SK-N-SH (cell line): ENCODE measurements around the gene RGS9.

ENCODE experiments used
- CTCF ChIP-seq: fragments of 200-600 bp; sonication (generic); IDR thresholded peaks from 2 replicates; pipeline ENCODE4 v1.6.1; 2017; ENCODE audit warnings: antibody characterized with exemption, mild to moderate bottlenecking, moderate library complexity
- FOSL2 ChIP-seq: IDR thresholded peaks from 2 replicates; pipeline ENCODE4 v1.4.0; 2012; ENCODE audit warnings: low read depth, mild to moderate bottlenecking, moderate library complexity, borderline replicate concordance
- FOXJ3 ChIP-seq: sonication (generic); formaldehyde crosslinking; IDR thresholded peaks from 2 replicates; pipeline ENCODE4 v1.5.1; 2020; ENCODE audit warnings: mild to moderate bottlenecking, missing genetic modification reagents
- JUND ChIP-seq: IDR thresholded peaks from 2 replicates; pipeline ENCODE4 v1.4.0; 2012
- NRF1 ChIP-seq: IDR thresholded peaks from 2 replicates; pipeline ENCODE4 v1.6.1; 2012; ENCODE audit warnings: low read depth, mild to moderate bottlenecking, low read length
- PBX3 ChIP-seq: IDR thresholded peaks from 2 replicates; pipeline ENCODE4; 2012
- RAD21 ChIP-seq: IDR thresholded peaks from 2 replicates; pipeline ENCODE4 v1.6.1; 2012; ENCODE audit warnings: mild to moderate bottlenecking, low read length
- TAF1 ChIP-seq: IDR thresholded peaks from 2 replicates; pipeline ENCODE4 v1.6.1; 2012; ENCODE audit warnings: low read depth, mild to moderate bottlenecking, low read length, moderate library complexity, borderline replicate concordance
- USF1 ChIP-seq: IDR thresholded peaks from 2 replicates; pipeline ENCODE4 v1.4.0; 2012; ENCODE audit warnings: low read depth, borderline replicate concordance
- USF2 ChIP-seq: fragments of 150-350 bp; IDR thresholded peaks from 2 replicates; pipeline ENCODE4 v1.6.1; 2017; ENCODE audit warnings: antibody characterized with exemption, low read length, low read depth, borderline replicate concordance
- YY1 ChIP-seq: IDR thresholded peaks from 2 replicates; pipeline ENCODE4 v1.4.0; 2012; ENCODE audit warnings: low read depth, mild to moderate bottlenecking
- ZBTB33 ChIP-seq: IDR thresholded peaks from 2 replicates; pipeline ENCODE4 v1.4.0; 2012; ENCODE audit warnings: low read depth, borderline replicate concordance

GRCh38 chr17:65246252-65246651, 109.1 kb downstream of the RGS9 start:
- TF ChIP-seq NRF1 (no peak), USF1 (no peak), JUND (no peak), RAD21 (no peak), PBX3 (no peak), YY1 (no peak), TAF1 (no peak), ZBTB33 (no peak), FOXJ3 (no peak), FOSL2 (no peak), CTCF (no peak), USF2 (no peak)
